Fibroblast of skin of right quadriceps (primary cell): ENCODE measurements around the gene CDH13.

Source experiments
- DNase-seq: peaks from one replicate; pipeline ENCODE4 v3.0.0-alpha.2; 2013

Gene CDH13

DNA sequence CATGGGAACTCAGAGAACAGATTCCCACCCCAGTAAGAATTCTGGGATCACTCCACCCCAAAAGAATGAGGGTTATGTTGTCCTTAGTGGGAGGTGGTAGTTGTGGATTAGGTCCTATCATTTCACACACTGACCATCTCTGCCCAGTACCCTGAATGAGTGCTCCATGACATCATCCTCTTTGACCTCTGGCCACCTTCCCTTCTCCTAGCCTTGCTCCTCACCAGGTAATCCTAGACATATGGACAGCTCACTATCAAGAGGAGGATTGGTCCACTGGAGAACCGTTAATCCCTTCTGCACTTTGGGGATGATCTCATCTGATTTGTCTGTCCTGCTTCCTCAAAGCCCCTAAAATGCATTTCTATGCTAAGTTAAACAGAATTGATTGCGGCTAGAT is 642.8 kb downstream of the CDH13 start:
- DNase-seq = no peak

DNA sequence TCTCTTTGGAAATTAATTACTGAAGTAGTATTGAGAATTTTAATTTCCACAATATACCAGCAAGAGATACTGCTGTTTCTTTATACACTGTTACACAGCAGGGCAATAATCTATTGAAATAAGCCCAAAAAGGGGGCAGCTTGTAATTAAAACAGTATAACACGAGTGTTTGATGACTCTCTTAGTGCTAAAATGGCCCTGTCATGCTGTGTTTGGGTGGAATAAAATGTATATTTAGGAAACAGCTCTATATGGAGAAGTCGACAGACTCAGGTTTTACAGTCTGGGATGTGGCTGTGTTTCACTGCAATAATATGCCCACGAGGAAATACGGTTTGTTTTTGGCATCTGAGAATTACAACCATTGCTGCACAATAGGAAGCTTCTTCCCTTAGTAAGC is 643.3 kb downstream of the CDH13 start:
- DNase-seq = no peak

GRCh38 chr16:83270640-83271039 is 643.9 kb downstream of the CDH13 start:
- no peak for DNase-seq

DNA sequence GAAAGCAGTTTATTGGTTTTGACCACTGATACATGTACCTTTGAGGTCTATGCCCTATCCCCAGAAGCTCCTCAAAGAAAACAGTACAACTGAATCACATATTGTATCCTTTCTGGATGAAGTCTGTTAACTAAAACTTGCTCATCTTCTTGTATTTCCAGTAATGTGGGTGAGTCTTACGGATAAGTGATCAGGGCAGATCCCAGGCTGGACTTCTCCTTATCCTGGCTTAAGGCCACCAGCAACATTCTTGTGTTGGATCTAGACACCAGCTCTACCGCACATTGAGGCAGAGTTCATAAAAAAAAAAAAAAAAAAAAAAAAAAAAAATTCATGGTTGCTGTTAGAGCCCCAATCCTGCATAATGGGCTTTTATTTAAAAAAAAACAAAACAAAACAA is 644.4 kb downstream of the CDH13 start:
- DNase-seq = no peak

GRCh38 chr16:83271970-83272575 is 645.3 kb downstream of the CDH13 start:
- DNase-seq = peak; percentile 31

DNA sequence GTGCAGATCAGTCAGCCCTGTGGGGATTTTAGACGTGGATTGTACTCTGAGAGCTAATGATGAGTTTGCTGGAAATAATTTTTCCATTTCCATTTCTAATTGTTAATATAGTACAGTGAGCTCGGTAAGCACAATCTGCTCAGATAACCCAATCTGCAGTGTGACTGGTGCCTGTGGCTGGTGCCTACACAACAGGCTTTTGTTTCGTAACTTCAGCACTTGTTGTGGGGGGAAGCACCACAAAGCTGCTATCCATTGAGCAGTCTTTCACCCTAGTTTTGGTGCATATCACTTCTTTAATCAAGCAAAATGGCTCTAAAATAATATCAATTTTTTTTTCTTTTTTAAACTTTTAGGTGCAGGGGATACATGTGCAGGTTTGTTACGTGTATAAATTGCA is 646.1 kb downstream of the CDH13 start:
- no peak for DNase-seq

DNA sequence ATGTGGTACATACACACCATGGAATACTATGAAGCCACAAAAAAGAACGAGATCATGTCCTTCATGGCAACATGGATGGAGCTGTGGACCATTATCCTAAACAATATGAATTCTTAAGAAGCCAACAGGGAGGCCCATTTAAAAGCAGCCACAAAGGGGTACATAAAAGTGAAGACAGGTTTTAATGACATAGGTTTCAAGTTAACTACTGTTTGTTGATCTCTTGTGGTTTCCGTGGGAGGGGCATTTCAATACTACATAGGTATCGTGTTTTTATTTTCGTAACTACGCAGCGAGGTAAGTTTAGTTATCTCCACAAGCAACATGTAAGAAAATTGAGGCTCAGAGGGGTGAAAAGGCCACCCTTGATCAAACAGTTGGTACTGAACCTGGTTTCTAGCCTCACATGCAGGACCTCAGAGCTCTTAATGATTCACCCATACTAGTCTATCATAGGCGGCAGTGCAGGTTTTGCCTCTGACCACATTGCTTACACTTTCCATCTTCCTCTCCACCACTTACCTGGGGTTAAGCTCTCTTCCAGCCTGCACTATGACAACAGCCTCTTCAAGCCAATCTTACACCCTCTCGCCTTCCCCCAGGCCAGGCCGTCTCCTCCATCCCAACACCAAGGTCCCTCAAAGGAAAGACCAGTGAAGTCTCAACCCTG is 646.9 kb downstream of the CDH13 start:
- DNase-seq = no peak

DNA sequence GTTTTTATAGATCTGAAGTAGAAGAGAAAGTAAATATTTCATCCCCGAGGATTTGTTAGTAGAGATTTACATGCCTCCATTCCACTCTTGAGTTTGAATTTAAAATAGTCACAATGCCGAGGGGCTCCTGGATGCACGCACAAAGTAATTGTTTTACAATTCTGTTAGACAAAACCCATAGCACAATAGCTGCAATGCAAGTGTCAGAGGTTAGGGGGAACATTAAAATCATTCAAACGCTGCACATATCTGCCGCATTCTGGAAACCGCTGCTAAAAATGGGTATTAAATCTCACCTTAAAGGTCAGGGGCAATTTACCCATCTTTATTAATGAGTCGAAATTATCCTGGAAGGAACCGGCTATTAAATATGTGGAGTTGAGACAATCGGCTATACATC is 652.5 kb downstream of the CDH13 start:
- DNase-seq = no peak

DNA sequence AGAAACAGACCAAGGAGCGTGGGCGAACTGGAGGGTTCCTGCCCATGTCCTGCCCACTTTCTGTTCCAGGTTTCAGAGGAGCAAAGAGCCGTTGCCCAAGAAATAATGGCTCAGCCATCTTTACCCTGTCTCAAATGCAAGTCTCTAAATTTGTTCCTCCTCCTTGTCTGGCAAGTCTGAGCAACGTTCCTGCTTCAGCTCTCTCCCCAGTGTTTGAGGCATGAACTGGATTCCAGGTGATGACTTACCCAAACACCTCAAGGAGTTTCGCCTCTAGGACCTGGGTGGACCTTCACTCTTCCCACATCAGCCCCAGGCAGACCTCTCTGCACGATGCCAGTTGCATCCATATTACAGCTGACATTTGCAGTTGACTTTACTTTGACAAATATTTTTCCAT is 659.2 kb downstream of the CDH13 start:
- no peak for DNase-seq

GRCh38 chr16:83296505-83296904 is 669.7 kb downstream of the CDH13 start:
- no peak for DNase-seq

DNA sequence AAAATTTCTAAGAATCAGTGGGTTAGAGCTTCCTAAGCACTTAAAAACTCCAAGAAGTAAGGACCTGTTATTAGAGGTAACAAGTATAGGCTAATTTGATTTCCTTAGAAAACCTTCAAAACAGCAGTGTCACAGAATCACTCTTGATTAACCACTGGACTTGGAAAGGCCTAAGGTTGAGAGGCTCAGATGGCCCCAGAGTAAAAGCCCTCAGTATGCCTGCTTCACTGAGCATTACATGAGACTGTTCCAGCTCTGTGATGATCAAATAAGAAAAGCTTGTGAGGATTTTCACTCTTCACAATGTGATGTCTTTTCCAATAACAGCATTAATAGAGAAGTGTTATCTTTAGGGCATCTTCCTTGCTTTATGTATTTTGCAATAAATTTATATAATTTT is 671.8 kb downstream of the CDH13 start:
- DNase-seq = no peak

- DNase-seq = no peak
Measured at GRCh38 chr16:83300326-83300725, 673.6 kb downstream of the CDH13 start.

GRCh38 chr16:83301971-83302370 is 675.2 kb downstream of the CDH13 start:
- peak; percentile 30 for DNase-seq

DNA sequence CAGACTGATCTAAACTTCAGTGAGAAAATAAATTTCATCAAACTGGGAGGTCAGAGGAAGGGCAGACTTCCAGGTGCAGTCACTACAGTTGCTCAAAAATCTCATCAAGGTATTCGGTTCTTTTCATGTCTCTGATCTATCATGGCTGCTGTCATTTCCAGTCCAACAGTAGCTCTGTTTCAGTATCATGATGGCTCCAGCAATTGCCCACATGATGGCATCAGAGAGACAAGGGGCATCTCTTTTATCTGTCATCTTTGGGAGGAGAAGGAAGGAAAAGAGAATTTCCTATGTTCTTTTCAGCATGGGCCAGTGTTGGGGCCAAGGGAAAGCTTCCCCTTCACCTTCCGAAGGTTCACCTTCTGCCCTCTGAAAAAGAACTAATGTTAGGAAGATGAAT is 676.1 kb downstream of the CDH13 start:
- DNase-seq = no peak

DNA sequence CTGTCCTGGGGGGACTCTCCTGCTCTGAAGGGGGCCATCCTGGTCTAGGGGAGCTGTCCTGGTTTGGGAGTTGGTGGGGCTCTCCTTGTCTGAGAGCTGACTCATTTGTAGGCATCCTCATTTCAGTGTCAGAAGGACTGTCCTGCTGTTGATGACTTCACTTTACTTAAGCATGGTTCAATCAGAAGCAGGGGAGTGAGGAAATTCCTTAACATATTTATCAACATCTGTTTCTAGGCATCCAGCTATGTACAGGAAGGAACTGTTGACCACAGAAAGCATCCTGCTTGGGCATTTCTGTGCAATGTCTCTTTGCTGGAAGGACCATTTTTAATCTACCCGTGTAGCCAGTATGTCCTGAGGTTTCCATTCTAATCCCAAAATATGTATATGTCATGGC is 678.3 kb downstream of the CDH13 start:
- DNase-seq = peak; percentile 94

GRCh38 chr16:83306961-83307593 is 680.3 kb downstream of the CDH13 start:
- DNase-seq = no peak

GRCh38 chr16:83307594-83307992 is 680.8 kb downstream of the CDH13 start:
- no peak for DNase-seq

- no peak for DNase-seq
Measured at GRCh38 chr16:83308414-83308813, 681.6 kb downstream of the CDH13 start.

- DNase-seq = no peak
Measured at GRCh38 chr16:83310816-83311215, 684.0 kb downstream of the CDH13 start.

DNA sequence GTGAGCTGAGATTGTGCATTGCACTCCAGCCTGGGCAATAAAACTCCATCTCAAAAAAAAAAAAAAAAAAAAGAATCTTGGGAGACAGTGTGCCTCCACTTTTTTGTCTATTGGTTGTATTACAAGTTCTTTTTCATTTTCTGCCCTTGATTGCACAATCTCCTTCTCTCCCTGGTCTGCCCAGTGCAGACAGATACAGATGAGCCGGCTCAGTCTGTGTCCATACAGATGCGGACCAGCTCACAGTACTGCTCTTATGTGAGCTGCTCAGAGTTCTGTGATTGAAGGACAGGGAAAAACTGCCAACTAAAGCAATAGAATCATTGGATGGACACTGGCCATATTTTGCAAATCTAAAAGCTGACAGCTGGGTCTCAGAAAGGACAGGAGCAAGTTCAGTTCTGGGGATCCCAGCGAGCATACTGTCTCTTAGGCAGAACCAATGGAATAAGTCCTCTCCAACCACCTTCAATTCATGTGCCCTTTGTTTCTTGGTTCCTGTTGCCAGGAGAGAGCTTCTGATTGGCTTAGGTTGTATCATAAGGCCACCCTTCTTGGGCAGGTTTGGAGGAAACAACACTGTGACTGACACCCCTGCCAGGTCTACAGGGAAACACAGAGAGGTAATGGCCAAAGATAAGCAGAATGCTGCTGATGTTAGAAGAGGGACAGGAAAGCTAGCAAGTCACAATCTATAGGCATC is 685.4 kb downstream of the CDH13 start:
- no peak for DNase-seq

- DNase-seq = no peak
Measured at GRCh38 chr16:83312718-83313245, 686.0 kb downstream of the CDH13 start.

GRCh38 chr16:83315271-83315670 is 688.5 kb downstream of the CDH13 start:
- peak; percentile 53 for DNase-seq

DNA sequence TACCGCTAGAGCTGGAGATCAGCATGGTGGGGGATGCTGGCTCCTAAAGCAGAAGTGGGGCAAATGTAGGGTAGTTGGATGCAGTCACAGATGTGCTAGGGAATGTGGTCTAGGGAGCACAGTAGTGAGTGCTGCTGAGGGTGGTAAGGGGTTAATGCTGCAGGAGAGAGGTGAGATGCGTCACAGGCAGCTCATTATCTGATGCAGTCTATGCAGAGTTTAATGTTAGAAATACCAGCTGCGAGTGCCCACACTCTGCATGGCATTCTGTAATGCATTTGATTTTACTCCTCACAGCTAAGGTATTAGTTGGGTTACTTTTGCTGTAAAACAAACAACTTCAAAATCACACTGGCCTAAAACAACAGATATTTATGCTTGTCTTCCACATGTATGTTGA is 689.7 kb downstream of the CDH13 start:
- no peak for DNase-seq

- DNase-seq = no peak
Measured at GRCh38 chr16:83318390-83318789, 691.6 kb downstream of the CDH13 start.
